IMR-90 (cell line): ENCODE measurements around the gene KLHL3.

Experiments used
- CHD1 ChIP-seq: IDR thresholded peaks from 2 replicates; pipeline ENCODE4 v1.6.1; 2012; ENCODE audit warnings: low read depth, low read length, improper control_type of control experiment
- MAZ ChIP-seq: IDR thresholded peaks from 2 replicates; pipeline ENCODE4 v1.6.1; 2012; ENCODE audit warnings: low read depth, mild to moderate bottlenecking, low read length, improper control_type of control experiment, moderate library complexity, borderline replicate concordance
- POLR2A ChIP-seq: IDR thresholded peaks from 2 replicates; pipeline ENCODE4 v1.6.1; 2012; ENCODE audit warnings: mild to moderate bottlenecking, low read depth, low read length
- RAD21 ChIP-seq: IDR thresholded peaks from 2 replicates; pipeline ENCODE4 v1.6.1; 2012; ENCODE audit warnings: low read length, improper control_type of control experiment
- RCOR1 ChIP-seq: IDR thresholded peaks from 2 replicates; pipeline ENCODE4 v1.6.1; 2012; ENCODE audit warnings: mild to moderate bottlenecking, low read length, improper control_type of control experiment; ENCODE audit not compliant: insufficient replicate concordance
- RFX5 ChIP-seq: IDR thresholded peaks from 2 replicates; pipeline ENCODE4 v1.8.0; 2012; ENCODE audit warnings: low read depth, mild to moderate bottlenecking, low read length, moderate library complexity
- SMC3 ChIP-seq: fragments of 150-350 bp; IDR thresholded peaks from 2 replicates; pipeline ENCODE4 v1.6.1; 2016; ENCODE audit warnings: low read depth, mild to moderate bottlenecking, antibody characterized with exemption, low read length, moderate library complexity
- TF ChIP-seq, protein P1 (sequence below): conservative IDR thresholded peaks from 2 replicates; pipeline ENCODE4 v1.5.1; 2012; ENCODE audit warnings: mild to moderate bottlenecking, low read depth, low read length, improper control_type of control experiment
- TF ChIP-seq, protein P2 (sequence below): fragments of 150-350 bp; IDR thresholded peaks from 2 replicates; pipeline ENCODE4 v1.6.1; 2016; ENCODE audit warnings: low read depth, mild to moderate bottlenecking, low read length, moderate library complexity, borderline replicate concordance

GRCh38 chr5:137649228-137649935, 86.5 kb downstream of the KLHL3 start:
- TF ChIP-seq, protein P1, sequence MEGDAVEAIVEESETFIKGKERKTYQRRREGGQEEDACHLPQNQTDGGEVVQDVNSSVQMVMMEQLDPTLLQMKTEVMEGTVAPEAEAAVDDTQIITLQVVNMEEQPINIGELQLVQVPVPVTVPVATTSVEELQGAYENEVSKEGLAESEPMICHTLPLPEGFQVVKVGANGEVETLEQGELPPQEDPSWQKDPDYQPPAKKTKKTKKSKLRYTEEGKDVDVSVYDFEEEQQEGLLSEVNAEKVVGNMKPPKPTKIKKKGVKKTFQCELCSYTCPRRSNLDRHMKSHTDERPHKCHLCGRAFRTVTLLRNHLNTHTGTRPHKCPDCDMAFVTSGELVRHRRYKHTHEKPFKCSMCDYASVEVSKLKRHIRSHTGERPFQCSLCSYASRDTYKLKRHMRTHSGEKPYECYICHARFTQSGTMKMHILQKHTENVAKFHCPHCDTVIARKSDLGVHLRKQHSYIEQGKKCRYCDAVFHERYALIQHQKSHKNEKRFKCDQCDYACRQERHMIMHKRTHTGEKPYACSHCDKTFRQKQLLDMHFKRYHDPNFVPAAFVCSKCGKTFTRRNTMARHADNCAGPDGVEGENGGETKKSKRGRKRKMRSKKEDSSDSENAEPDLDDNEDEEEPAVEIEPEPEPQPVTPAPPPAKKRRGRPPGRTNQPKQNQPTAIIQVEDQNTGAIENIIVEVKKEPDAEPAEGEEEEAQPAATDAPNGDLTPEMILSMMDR, result no peak
- TF ChIP-seq RAD21 (no peak), MAZ (no peak), POLR2A (no peak), RFX5 (no peak), CHD1 (no peak), RCOR1 (no peak), SMC3 (no peak)
- TF ChIP-seq, protein P2, sequence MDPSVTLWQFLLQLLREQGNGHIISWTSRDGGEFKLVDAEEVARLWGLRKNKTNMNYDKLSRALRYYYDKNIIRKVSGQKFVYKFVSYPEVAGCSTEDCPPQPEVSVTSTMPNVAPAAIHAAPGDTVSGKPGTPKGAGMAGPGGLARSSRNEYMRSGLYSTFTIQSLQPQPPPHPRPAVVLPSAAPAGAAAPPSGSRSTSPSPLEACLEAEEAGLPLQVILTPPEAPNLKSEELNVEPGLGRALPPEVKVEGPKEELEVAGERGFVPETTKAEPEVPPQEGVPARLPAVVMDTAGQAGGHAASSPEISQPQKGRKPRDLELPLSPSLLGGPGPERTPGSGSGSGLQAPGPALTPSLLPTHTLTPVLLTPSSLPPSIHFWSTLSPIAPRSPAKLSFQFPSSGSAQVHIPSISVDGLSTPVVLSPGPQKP, result no peak
